Ishikawa (cell line): ENCODE measurements around the gene RASSF6.

Experiments used
- CEBPB ChIP-seq: IDR thresholded peaks from 2 replicates; pipeline ENCODE4 v1.6.1; 2012
- EGR1 ChIP-seq: IDR thresholded peaks from 2 replicates; pipeline ENCODE4 v1.6.1; 2012
- EP300 ChIP-seq: IDR thresholded peaks from 2 replicates; pipeline ENCODE4 v1.6.1; 2012; ENCODE audit warnings: borderline replicate concordance
- FOXM1 ChIP-seq: IDR thresholded peaks from 2 replicates; pipeline ENCODE4 v1.6.1; 2012; ENCODE audit warnings: low read depth, borderline replicate concordance
- MAX ChIP-seq: IDR thresholded peaks from 2 replicates; pipeline ENCODE4 v1.6.1; 2012
- NFIC ChIP-seq: IDR thresholded peaks from 2 replicates; pipeline ENCODE4 v1.6.1; 2012
- RAD21 ChIP-seq: IDR thresholded peaks from 2 replicates; pipeline ENCODE4 v1.6.1; 2012; ENCODE audit warnings: low read depth
- TAF1 ChIP-seq: IDR thresholded peaks from 2 replicates; pipeline ENCODE4 v1.6.1; 2012; ENCODE audit warnings: low read depth, mild to moderate bottlenecking
- TEAD4 ChIP-seq: IDR thresholded peaks from 2 replicates; pipeline ENCODE4 v1.6.1; 2012
- YY1 ChIP-seq: IDR thresholded peaks from 2 replicates; pipeline ENCODE4 v1.6.1; 2012; ENCODE audit warnings: low read depth
- ZBTB7A ChIP-seq: IDR thresholded peaks from 2 replicates; pipeline ENCODE4 v1.6.1; 2012; ENCODE audit warnings: low read depth
- TF ChIP-seq, protein P1 (sequence below): IDR thresholded peaks from 2 replicates; pipeline ENCODE4 v1.6.1; 2012; ENCODE audit warnings: low read depth, mild to moderate bottlenecking

GRCh38 chr4:73668782-73669201, 48.6 kb upstream of the RASSF6 start:
- TF ChIP-seq TEAD4 (0 out of 2 replicates have a peak, but pooled peaks have one; percentile 7), MAX (no peak), YY1 (no peak), NFIC (no peak), ZBTB7A (no peak), FOXM1 (no peak), TAF1 (no peak), CEBPB (no peak), RAD21 (no peak), EP300 (no peak), EGR1 (no peak)
- TF ChIP-seq, protein P1, sequence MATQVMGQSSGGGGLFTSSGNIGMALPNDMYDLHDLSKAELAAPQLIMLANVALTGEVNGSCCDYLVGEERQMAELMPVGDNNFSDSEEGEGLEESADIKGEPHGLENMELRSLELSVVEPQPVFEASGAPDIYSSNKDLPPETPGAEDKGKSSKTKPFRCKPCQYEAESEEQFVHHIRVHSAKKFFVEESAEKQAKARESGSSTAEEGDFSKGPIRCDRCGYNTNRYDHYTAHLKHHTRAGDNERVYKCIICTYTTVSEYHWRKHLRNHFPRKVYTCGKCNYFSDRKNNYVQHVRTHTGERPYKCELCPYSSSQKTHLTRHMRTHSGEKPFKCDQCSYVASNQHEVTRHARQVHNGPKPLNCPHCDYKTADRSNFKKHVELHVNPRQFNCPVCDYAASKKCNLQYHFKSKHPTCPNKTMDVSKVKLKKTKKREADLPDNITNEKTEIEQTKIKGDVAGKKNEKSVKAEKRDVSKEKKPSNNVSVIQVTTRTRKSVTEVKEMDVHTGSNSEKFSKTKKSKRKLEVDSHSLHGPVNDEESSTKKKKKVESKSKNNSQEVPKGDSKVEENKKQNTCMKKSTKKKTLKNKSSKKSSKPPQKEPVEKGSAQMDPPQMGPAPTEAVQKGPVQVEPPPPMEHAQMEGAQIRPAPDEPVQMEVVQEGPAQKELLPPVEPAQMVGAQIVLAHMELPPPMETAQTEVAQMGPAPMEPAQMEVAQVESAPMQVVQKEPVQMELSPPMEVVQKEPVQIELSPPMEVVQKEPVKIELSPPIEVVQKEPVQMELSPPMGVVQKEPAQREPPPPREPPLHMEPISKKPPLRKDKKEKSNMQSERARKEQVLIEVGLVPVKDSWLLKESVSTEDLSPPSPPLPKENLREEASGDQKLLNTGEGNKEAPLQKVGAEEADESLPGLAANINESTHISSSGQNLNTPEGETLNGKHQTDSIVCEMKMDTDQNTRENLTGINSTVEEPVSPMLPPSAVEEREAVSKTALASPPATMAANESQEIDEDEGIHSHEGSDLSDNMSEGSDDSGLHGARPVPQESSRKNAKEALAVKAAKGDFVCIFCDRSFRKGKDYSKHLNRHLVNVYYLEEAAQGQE: no peak
